ENCODE measurements around the gene BAIAP2. TPM values are rescaled to one million over a fixed set of nuclear protein-coding genes. Genes with fewer than 3 reads are reported as not detected.
A peak's percentile ranks its signal among the peaks of the same experiment; 100 is the strongest.

The BAIAP2 gene
- total RNA-seq, 1 donor = 27.5 TPM

- H3K4me3 ChIP-seq (ENCODE audit: low read depth, low read length) = no peak overlapping the region
- TF ChIP-seq CTCF (IDR thresholded peaks at IDR 0.05; ENCODE audit: insufficient read depth, low read length) = no peak
- DNase-seq (ENCODE audit: low read depth) = peak; percentile 57
Measured at GRCh38 chr17:81039854-81040758, 5.2 kb downstream of the BAIAP2 start.

- TF ChIP-seq CTCF (IDR thresholded peaks at IDR 0.05; ENCODE audit: insufficient read depth, low read length) = peak; percentile 52
- peak; percentile 22 for DNase-seq (ENCODE audit: low read depth)
- H3K4me3 ChIP-seq (ENCODE audit: low read depth, low read length) = no peak overlapping the region
Measured at GRCh38 chr17:81040791-81041337, 5.9 kb downstream of the BAIAP2 start.

GRCh38 chr17:81042606-81043005 is 7.7 kb downstream of the BAIAP2 start:
- H3K4me3 ChIP-seq (ENCODE audit: low read depth, low read length) = no peak overlapping the region
- DNase-seq (ENCODE audit: low read depth) = no peak
- no peak for TF ChIP-seq CTCF (IDR thresholded peaks at IDR 0.05; ENCODE audit: insufficient read depth, low read length)

- no peak for TF ChIP-seq CTCF (IDR thresholded peaks at IDR 0.05; ENCODE audit: insufficient read depth, low read length)
- no peak for DNase-seq (ENCODE audit: low read depth)
- no peak overlapping the region for H3K4me3 ChIP-seq (ENCODE audit: low read depth, low read length)
Measured at GRCh38 chr17:81043319-81043724, 8.4 kb downstream of the BAIAP2 start.

GRCh38 chr17:81043725-81044427 is 8.9 kb downstream of the BAIAP2 start:
- H3K4me3 ChIP-seq (ENCODE audit: low read depth, low read length) = no peak overlapping the region
- peak; percentile 27 for DNase-seq (ENCODE audit: low read depth)
- no peak for TF ChIP-seq CTCF (IDR thresholded peaks at IDR 0.05; ENCODE audit: insufficient read depth, low read length)

- no peak for DNase-seq (ENCODE audit: low read depth)
- H3K4me3 ChIP-seq (ENCODE audit: low read depth, low read length) = no peak overlapping the region
- TF ChIP-seq CTCF (IDR thresholded peaks at IDR 0.05; ENCODE audit: insufficient read depth, low read length) = no peak
Measured at GRCh38 chr17:81044428-81044763, 9.4 kb downstream of the BAIAP2 start.

All from fibroblast of the aortic adventitia (primary cell).